NT2/D1 (cell line): Measurements from ENCODE around the gene MTCH1.

Experiments
- DNase-seq: peaks from one replicate; pipeline ENCODE4 v3.0.0-alpha.2; 2011; ENCODE audit warnings: low read depth, low spot score
- H3K27me3 ChIP-seq: 2 replicates; pipeline ENCODE4 v1.6.0; 2011; ENCODE audit warnings: mild to moderate bottlenecking; ENCODE audit not compliant: insufficient read length, insufficient read depth
- H3K36me3 ChIP-seq: 2 replicates; pipeline ENCODE4 v1.6.1; 2011; ENCODE audit warnings: mild to moderate bottlenecking, low read length, mixed read lengths; ENCODE audit not compliant: insufficient read depth, insufficient read length
- H3K4me1 ChIP-seq: 2 replicates; pipeline ENCODE4 v1.5.1; 2011; ENCODE audit not compliant: insufficient read depth, insufficient read length
- H3K4me3 ChIP-seq: 2 replicates; pipeline ENCODE4 v1.5.1; 2011; ENCODE audit warnings: low read depth; ENCODE audit not compliant: insufficient read length
- H3K9ac ChIP-seq: 2 replicates; pipeline ENCODE4 v1.6.0; 2011; ENCODE audit warnings: low read depth; ENCODE audit not compliant: insufficient read length
- H3K9me3 ChIP-seq: 2 replicates; pipeline ENCODE4 v1.5.1; 2011; ENCODE audit warnings: mild to moderate bottlenecking, low read length; ENCODE audit not compliant: insufficient read depth
- SUZ12 ChIP-seq: IDR thresholded peaks from 2 replicates; pipeline ENCODE4 v1.6.1; 2011; ENCODE audit not compliant: insufficient read length, insufficient read depth; ENCODE audit errors: extremely low read depth
- YY1 ChIP-seq: IDR thresholded peaks from 2 replicates; pipeline ENCODE4 v1.6.1; 2011; ENCODE audit not compliant: insufficient read length, insufficient read depth
- ZNF274 ChIP-seq: IDR thresholded peaks from 2 replicates; pipeline ENCODE4 v1.6.1; 2011; ENCODE audit warnings: mild to moderate bottlenecking, low read depth, low read length

MTCH1 gene

DNA sequence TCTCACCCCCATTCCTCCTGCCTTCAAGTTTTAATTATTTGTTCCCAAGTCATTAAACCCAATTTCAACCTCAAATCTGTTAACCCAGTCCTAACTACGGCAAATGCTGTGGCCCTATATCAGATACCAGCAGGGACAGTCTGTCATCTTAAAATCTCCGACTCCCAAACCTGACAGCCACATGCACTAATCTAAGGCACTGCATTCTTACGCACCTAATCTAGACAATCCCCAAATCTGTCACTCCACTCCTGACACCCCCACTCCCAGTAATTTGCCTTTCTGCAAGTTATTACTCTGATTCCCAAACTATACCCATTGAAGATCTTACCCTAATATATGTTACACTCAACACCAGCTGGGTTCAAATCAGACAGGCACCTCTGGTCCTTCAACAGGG is 2.5 kb downstream of the MTCH1 start:
- Histone ChIP-seq H3K9ac (no peak overlapping the region), H3K36me3 (peaks cover 52% of the 10 kb centered on the region), H3K4me3 (no peak overlapping the region), H3K4me1 (peaks cover 21% of the 10 kb centered on the region), H3K27me3 (no peaks in the 10 kb centered on the region), H3K9me3 (no peaks in the 10 kb centered on the region)
- TF ChIP-seq YY1 (no peak), ZNF274 (no peak), SUZ12 (no peak)
- DNase-seq: no peak

- no peaks in the 10 kb centered on the region for H3K9me3 ChIP-seq
- no peak for TF ChIP-seq SUZ12
- TF ChIP-seq YY1: no peak
- TF ChIP-seq ZNF274: no peak
- DNase-seq: no peak
- H3K36me3 ChIP-seq: peaks cover 77% of the 10 kb centered on the region
- H3K4me3 ChIP-seq: no peak overlapping the region
- H3K9ac ChIP-seq: peak overlapping the region; percentile 36
- H3K27me3 ChIP-seq: no peaks in the 10 kb centered on the region
- peaks cover 21% of the 10 kb centered on the region for H3K4me1 ChIP-seq
Observed at GRCh38 chr6:36980876-36981619, 4.9 kb downstream of the MTCH1 start.

GRCh38 chr6:36980129-36980528 is 5.9 kb downstream of the MTCH1 start:
- Histone ChIP-seq H3K4me3 (no peak overlapping the region), H3K36me3 (peaks cover 86% of the 10 kb centered on the region), H3K4me1 (peaks cover 21% of the 10 kb centered on the region), H3K9me3 (no peaks in the 10 kb centered on the region), H3K27me3 (no peaks in the 10 kb centered on the region), H3K9ac (no peak overlapping the region)
- DNase-seq: no peak
- no peak for TF ChIP-seq SUZ12
- no peak for TF ChIP-seq ZNF274
- no peak for TF ChIP-seq YY1

- no peak for TF ChIP-seq ZNF274
- Histone ChIP-seq H3K4me3 (no peak overlapping the region), H3K27me3 (no peaks in the 10 kb centered on the region), H3K36me3 (peaks cover 90% of the 10 kb centered on the region), H3K9ac (no peak overlapping the region), H3K4me1 (peaks cover 19% of the 10 kb centered on the region), H3K9me3 (no peaks in the 10 kb centered on the region)
- DNase-seq: no peak
Observed at GRCh38 chr6:36979347-36979742, 6.7 kb downstream of the MTCH1 start.

DNA sequence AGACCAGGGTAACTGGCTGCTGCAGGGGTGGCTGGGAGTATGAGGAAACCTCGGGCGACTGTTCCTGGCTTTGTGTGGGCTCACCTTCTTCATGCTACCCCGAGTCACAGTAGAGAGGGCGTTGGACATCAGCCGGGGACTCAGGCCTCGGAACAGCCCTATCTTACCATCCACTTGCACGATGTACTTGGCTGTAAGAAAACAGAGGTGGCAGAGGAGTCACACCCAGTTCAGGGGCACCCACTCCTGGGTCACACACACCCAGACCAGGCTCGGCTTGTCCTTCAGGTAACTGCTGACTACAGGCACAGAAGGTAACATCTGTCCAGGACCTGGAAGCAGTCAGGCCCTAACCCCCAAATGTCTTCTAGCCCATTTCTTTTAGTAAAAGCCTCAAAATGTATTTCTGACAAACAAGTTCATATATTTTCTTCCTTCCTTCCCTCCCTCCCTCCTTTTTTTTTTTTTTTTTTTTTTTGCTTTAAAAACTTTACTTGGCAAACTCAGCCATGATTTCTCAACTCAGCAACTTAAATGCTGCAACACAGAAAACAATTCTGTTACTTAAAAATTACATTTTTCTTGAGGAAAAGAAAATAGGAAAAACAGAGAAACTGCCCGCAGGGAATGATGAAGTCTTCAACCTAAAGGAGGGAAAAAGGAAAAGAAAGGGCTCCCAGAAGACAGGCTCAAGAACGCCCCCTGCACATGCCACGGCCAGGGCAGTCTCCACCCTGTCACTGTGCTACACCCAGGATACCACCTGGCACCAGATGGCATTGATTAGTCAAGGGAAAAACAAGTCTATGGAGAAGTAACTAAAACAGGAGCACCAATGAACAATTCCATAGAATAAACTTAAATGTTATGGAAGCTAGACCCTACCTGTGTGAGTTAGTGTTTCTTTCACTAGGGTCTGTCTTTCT is 7.3 kb downstream of the MTCH1 start:
- TF ChIP-seq ZNF274: no peak
- TF ChIP-seq SUZ12: no peak
- TF ChIP-seq YY1: no peak
- Histone ChIP-seq H3K4me1 (peaks cover 12% of the 10 kb centered on the region), H3K9ac (no peak overlapping the region), H3K9me3 (no peaks in the 10 kb centered on the region), H3K27me3 (no peaks in the 10 kb centered on the region), H3K4me3 (no peak overlapping the region), H3K36me3 (peaks cover 90% of the 10 kb centered on the region)
- DNase-seq: no peak

GRCh38 chr6:36977470-36977941 is 8.5 kb downstream of the MTCH1 start:
- Histone ChIP-seq H3K9ac (no peak overlapping the region), H3K27me3 (no peaks in the 10 kb centered on the region), H3K4me3 (no peak overlapping the region), H3K9me3 (no peaks in the 10 kb centered on the region), H3K4me1 (peaks cover 11% of the 10 kb centered on the region), H3K36me3 (peaks cover 90% of the 10 kb centered on the region)
- no peak for TF ChIP-seq ZNF274
- no peak for TF ChIP-seq SUZ12
- no peak for TF ChIP-seq YY1
- DNase-seq: no peak

GRCh38 chr6:36976931-36977330 is 9.1 kb downstream of the MTCH1 start:
- H3K36me3 ChIP-seq: peaks cover 96% of the 10 kb centered on the region
- DNase-seq: no peak
- peaks cover 11% of the 10 kb centered on the region for H3K4me1 ChIP-seq
- no peak overlapping the region for H3K9ac ChIP-seq
- H3K27me3 ChIP-seq: no peaks in the 10 kb centered on the region
- H3K9me3 ChIP-seq: no peaks in the 10 kb centered on the region
- no peak for TF ChIP-seq YY1
- no peak for TF ChIP-seq SUZ12
- no peak for TF ChIP-seq ZNF274
- H3K4me3 ChIP-seq: no peak overlapping the region
